ENCODE measurements around the gene LSM14B.

Gene LSM14B

DNA sequence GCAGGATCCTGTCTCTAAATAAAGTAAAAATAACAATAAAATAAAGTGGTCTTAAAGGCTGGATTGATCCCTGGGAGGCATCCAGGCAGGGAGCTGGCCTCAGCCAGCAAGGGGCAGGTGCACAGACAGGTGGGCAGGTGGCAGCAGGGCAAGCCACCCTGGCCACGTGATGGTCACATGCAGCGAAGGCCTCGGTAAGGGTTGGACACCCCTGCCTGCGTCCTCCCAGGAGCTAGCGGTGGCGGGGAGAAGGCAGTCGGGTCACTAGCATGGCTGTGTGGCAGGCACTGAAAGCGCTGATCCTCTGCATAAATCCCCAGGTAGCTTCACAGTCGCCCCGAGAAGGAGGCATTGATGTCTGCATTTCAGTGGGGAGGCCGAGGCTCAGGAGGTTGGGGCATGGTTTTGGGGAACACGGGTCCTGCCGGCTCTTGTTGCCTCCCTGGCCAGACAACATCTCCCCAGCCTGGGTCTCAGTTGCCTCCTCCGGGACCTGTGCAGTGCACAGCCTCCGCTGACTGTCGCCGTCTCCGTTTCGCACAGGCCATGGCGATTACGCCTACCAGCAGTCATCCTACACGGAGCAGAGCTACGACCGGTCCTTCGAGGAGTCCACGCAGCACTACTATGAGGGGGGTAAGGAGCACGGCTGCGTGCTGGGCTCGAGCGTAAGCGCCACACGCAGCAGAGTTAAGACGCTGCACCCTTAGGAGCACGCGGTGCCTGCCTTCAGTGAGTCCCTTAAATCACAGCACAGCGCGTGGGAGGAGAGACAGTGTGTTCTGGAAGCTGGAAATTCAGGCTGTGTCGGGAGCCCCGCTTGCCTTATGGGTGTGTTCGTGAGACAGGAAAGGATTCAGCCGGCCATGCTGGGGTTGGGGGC is 42.8 kb downstream of the LSM14B start:
- no peak overlapping the region for H2AFZ ChIP-seq (ENCODE audit: low read depth, low read length)
- no peak overlapping the region for H4K91ac ChIP-seq (ENCODE audit: low read length)
- H3K4me3 ChIP-seq (ENCODE audit: insufficient read depth in 1 of 2, low read depth in 1 of 2, low read length in 2 of 2): no peak overlapping the region
- peaks cover 30% of the 10 kb centered on the region for H3K79me1 ChIP-seq (replicated peaks; ENCODE audit: low read length, poor library complexity, severe bottlenecking)
- H2BK120ac ChIP-seq (ENCODE audit: low read depth, low read length): no peak overlapping the region
- no peak overlapping the region for H2BK5ac ChIP-seq (ENCODE audit: low read depth, low read length, poor library complexity, severe bottlenecking)
- no peaks in the 10 kb centered on the region for H3K27me3 ChIP-seq (ENCODE audit: control insufficient read depth in 1 of 2, insufficient read depth in 1 of 2, low read length in 2 of 2)
- no peak overlapping the region for H3K27ac ChIP-seq (ENCODE audit: low read length, poor library complexity, severe bottlenecking)
- peaks cover 15% of the 10 kb centered on the region for H3K4me1 ChIP-seq (ENCODE audit: control insufficient read depth, insufficient read depth, low read depth, low read length)
- no peaks in the 10 kb centered on the region for H3K9me3 ChIP-seq (ENCODE audit: control insufficient read depth, low read length)
- H3K36me3 ChIP-seq (ENCODE audit: control insufficient read depth in 1 of 2, insufficient read depth in 2 of 2, low read depth in 1 of 2, low read length in 2 of 2): peaks cover 79 to 83% of the 10 kb centered on the region in 2 experiments
- DNase-seq: no peak
- no peak overlapping the region for H4K8ac ChIP-seq (ENCODE audit: low read length)
- no peak overlapping the region for H3K4ac ChIP-seq (ENCODE audit: low read depth in 1 of 2, low read length in 2 of 2)
- H3K9ac ChIP-seq (ENCODE audit: low read length): no peak overlapping the region
- H3K23ac ChIP-seq (ENCODE audit: low read length in 2 of 2): no peak overlapping the region
- H3K14ac ChIP-seq (ENCODE audit: low read length in 2 of 2): no peak overlapping the region
- no peak overlapping the region for H2BK12ac ChIP-seq (ENCODE audit: low read length in 2 of 2)
- no peak overlapping the region for H2BK15ac ChIP-seq (ENCODE audit: low read depth, poor library complexity, severe bottlenecking)
- no peak overlapping the region for H3K4me2 ChIP-seq (ENCODE audit: low read length, poor library complexity, severe bottlenecking)
- WGBS: 97% methylated on average over 41 of the region's 41 CpGs
- no peak overlapping the region for H2AK5ac ChIP-seq (ENCODE audit: low read length, severe bottlenecking)
- no peak overlapping the region for H3K18ac ChIP-seq (ENCODE audit: low read depth in 1 of 2, low read length in 2 of 2)

DNA sequence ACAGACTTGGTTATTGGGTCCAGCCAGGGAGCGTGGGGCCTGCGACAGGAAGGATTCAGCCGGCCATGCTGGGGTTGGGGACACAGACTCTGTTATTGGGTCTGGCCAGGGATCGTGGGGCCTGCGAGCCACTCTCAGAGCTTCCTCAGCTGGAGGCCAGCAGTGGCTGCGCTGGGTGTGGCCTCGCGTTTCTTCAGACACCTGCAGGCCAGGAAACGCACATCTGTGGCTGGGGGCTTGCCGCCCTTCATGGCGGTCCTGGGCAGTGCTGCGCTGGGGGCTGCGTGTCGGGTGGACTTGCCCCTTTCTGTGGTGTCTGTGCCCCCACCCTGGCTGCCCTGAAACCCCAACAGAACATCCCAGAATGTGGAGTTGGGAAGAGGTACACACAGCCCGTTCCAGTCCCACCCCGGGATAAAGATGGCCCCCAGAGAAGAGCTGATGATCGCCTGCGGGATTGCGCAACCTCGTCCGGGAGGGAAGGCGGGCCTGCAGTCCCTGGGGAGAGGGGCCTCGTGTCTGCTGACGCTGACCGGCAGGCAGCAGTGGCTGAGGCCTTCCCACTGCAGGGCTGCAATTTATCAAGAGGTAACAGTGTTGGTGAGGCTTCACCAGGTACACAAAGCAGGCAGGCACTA is 43.6 kb downstream of the LSM14B start:
- Histone ChIP-seq H2BK5ac (ENCODE audit: low read depth, low read length, poor library complexity, severe bottlenecking) (no peak overlapping the region), H2AFZ (ENCODE audit: low read depth, low read length) (no peak overlapping the region), H3K9ac (ENCODE audit: low read length) (peak overlapping the region; percentile 41), H2BK15ac (ENCODE audit: low read depth, poor library complexity, severe bottlenecking) (no peak overlapping the region), H3K4me3 (ENCODE audit: insufficient read depth in 1 of 2, low read depth in 1 of 2, low read length in 2 of 2) (no peak overlapping the region), H3K4me1 (ENCODE audit: control insufficient read depth, insufficient read depth, low read depth, low read length) (peaks cover 11% of the 10 kb centered on the region), H4K8ac (ENCODE audit: low read length) (peak overlapping the region; percentile 73), H3K36me3 (ENCODE audit: control insufficient read depth in 1 of 2, insufficient read depth in 2 of 2, low read depth in 1 of 2, low read length in 2 of 2) (peaks cover 79 to 82% of the 10 kb centered on the region in 2 experiments), H3K9me3 (ENCODE audit: control insufficient read depth, low read length) (no peaks in the 10 kb centered on the region), H3K4me2 (ENCODE audit: low read length, poor library complexity, severe bottlenecking) (no peak overlapping the region), H2BK120ac (ENCODE audit: low read depth, low read length) (no peak overlapping the region), H2BK12ac (ENCODE audit: low read length in 2 of 2) (no peak overlapping the region), H3K4ac (ENCODE audit: low read depth in 1 of 2, low read length in 2 of 2) (no peak overlapping the region), H3K27me3 (ENCODE audit: control insufficient read depth in 1 of 2, insufficient read depth in 1 of 2, low read length in 2 of 2) (no peaks in the 10 kb centered on the region), H3K79me1 (replicated peaks; ENCODE audit: low read length, poor library complexity, severe bottlenecking) (peaks cover 28% of the 10 kb centered on the region), H3K23ac (ENCODE audit: low read length in 2 of 2) (no peak overlapping the region), H3K14ac (ENCODE audit: low read length in 2 of 2) (no peak overlapping the region), H3K18ac (ENCODE audit: low read depth in 1 of 2, low read length in 2 of 2) (peak overlapping the region in 1 of 2 experiments; percentile 28), H3K27ac (ENCODE audit: low read length, poor library complexity, severe bottlenecking) (no peak overlapping the region), H4K91ac (ENCODE audit: low read length) (no peak overlapping the region), H2AK5ac (ENCODE audit: low read length, severe bottlenecking) (no peak overlapping the region)
- WGBS: 80% methylated on average over 25 of the region's 25 CpGs
- peak; percentile 51 for DNase-seq

DNA sequence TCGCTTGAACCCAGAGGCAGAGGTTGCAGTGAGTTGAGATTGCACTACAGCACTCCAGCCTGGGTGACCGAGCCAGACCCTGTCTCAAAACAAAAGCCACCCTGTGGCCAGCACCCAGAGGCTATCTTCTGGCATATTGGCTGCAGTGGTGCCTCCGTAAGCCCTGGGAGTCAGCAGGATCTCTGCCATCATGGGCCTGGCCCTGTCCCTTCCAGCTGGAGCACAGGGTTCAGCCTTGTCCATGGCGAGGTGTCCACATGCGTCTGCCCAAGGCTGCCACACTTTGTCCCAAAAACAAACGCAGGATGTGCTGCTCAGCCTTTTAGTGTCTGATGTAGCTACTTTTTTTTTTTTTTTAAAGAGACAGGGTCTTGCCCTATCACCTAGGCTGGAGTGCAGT is 45.2 kb downstream of the LSM14B start:
- Histone ChIP-seq H2BK15ac (ENCODE audit: low read depth, poor library complexity, severe bottlenecking) (no peak overlapping the region), H3K79me1 (replicated peaks; ENCODE audit: low read length, poor library complexity, severe bottlenecking) (peaks cover 28% of the 10 kb centered on the region), H3K36me3 (ENCODE audit: control insufficient read depth in 1 of 2, insufficient read depth in 2 of 2, low read depth in 1 of 2, low read length in 2 of 2) (peaks cover 69 to 75% of the 10 kb centered on the region in 2 experiments), H3K23ac (ENCODE audit: low read length in 2 of 2) (no peak overlapping the region), H3K27ac (ENCODE audit: low read length, poor library complexity, severe bottlenecking) (no peak overlapping the region), H2AFZ (ENCODE audit: low read depth, low read length) (no peak overlapping the region), H3K4ac (ENCODE audit: low read depth in 1 of 2, low read length in 2 of 2) (no peak overlapping the region), H4K8ac (ENCODE audit: low read length) (no peak overlapping the region), H4K91ac (ENCODE audit: low read length) (no peak overlapping the region), H3K27me3 (ENCODE audit: control insufficient read depth in 1 of 2, insufficient read depth in 1 of 2, low read length in 2 of 2) (no peaks in the 10 kb centered on the region), H2BK12ac (ENCODE audit: low read length in 2 of 2) (no peak overlapping the region), H2BK5ac (ENCODE audit: low read depth, low read length, poor library complexity, severe bottlenecking) (no peak overlapping the region), H3K14ac (ENCODE audit: low read length in 2 of 2) (no peak overlapping the region), H3K4me3 (ENCODE audit: insufficient read depth in 1 of 2, low read depth in 1 of 2, low read length in 2 of 2) (no peak overlapping the region), H3K9ac (ENCODE audit: low read length) (no peak overlapping the region), H3K4me2 (ENCODE audit: low read length, poor library complexity, severe bottlenecking) (no peak overlapping the region), H2BK120ac (ENCODE audit: low read depth, low read length) (no peak overlapping the region), H2AK5ac (ENCODE audit: low read length, severe bottlenecking) (no peak overlapping the region), H3K9me3 (ENCODE audit: control insufficient read depth, low read length) (no peaks in the 10 kb centered on the region), H3K18ac (ENCODE audit: low read depth in 1 of 2, low read length in 2 of 2) (no peak overlapping the region), H3K4me1 (ENCODE audit: control insufficient read depth, insufficient read depth, low read depth, low read length) (no peaks in the 10 kb centered on the region)
- no peak for DNase-seq
- WGBS: 96% methylated on average over 6 of the region's 6 CpGs

GRCh38 chr20:62168061-62168460 is 45.8 kb downstream of the LSM14B start:
- no peaks in the 10 kb centered on the region for H3K4me1 ChIP-seq (ENCODE audit: control insufficient read depth, insufficient read depth, low read depth, low read length)
- no peak for DNase-seq
- peaks cover 22% of the 10 kb centered on the region for H3K79me1 ChIP-seq (replicated peaks; ENCODE audit: low read length, poor library complexity, severe bottlenecking)
- no peaks in the 10 kb centered on the region for H3K9me3 ChIP-seq (ENCODE audit: control insufficient read depth, low read length)
- H2BK12ac ChIP-seq (ENCODE audit: low read length in 2 of 2): no peak overlapping the region
- H3K18ac ChIP-seq (ENCODE audit: low read depth in 1 of 2, low read length in 2 of 2): no peak overlapping the region
- H4K8ac ChIP-seq (ENCODE audit: low read length): no peak overlapping the region
- WGBS: over 99% methylated on average over 4 of the region's 4 CpGs
- H3K4me3 ChIP-seq (ENCODE audit: insufficient read depth in 1 of 2, low read depth in 1 of 2, low read length in 2 of 2): no peak overlapping the region
- no peak overlapping the region for H3K14ac ChIP-seq (ENCODE audit: low read length in 2 of 2)
- H2BK120ac ChIP-seq (ENCODE audit: low read depth, low read length): no peak overlapping the region
- no peak overlapping the region for H3K9ac ChIP-seq (ENCODE audit: low read length)
- H2BK5ac ChIP-seq (ENCODE audit: low read depth, low read length, poor library complexity, severe bottlenecking): no peak overlapping the region
- no peak overlapping the region for H4K91ac ChIP-seq (ENCODE audit: low read length)
- no peak overlapping the region for H3K4me2 ChIP-seq (ENCODE audit: low read length, poor library complexity, severe bottlenecking)
- H3K27ac ChIP-seq (ENCODE audit: low read length, poor library complexity, severe bottlenecking): no peak overlapping the region
- no peaks in the 10 kb centered on the region for H3K27me3 ChIP-seq (ENCODE audit: control insufficient read depth in 1 of 2, insufficient read depth in 1 of 2, low read length in 2 of 2)
- no peak overlapping the region for H2AK5ac ChIP-seq (ENCODE audit: low read length, severe bottlenecking)
- no peak overlapping the region for H3K23ac ChIP-seq (ENCODE audit: low read length in 2 of 2)
- no peak overlapping the region for H2BK15ac ChIP-seq (ENCODE audit: low read depth, poor library complexity, severe bottlenecking)
- peaks cover 66 to 75% of the 10 kb centered on the region in 2 experiments for H3K36me3 ChIP-seq (ENCODE audit: control insufficient read depth in 1 of 2, insufficient read depth in 2 of 2, low read depth in 1 of 2, low read length in 2 of 2)
- H3K4ac ChIP-seq (ENCODE audit: low read depth in 1 of 2, low read length in 2 of 2): no peak overlapping the region
- H2AFZ ChIP-seq (ENCODE audit: low read depth, low read length): no peak overlapping the region
